HepG2 (cell line): Measurements from ENCODE around the gene WDR43. TPM values are rescaled to one million over a fixed set of nuclear protein-coding genes. Genes with fewer than 3 reads are reported as not detected.

Experiments
- GABPB1 ChIP-seq: IDR thresholded peaks from 2 replicates; pipeline ENCODE4 v1.6.1; 2016; ENCODE audit warnings: mild to moderate bottlenecking, missing genetic modification reagents, moderate library complexity, missing compliant biosample characterization
- ISX ChIP-seq: sonication (generic); formaldehyde crosslinking; conservative IDR thresholded peaks from 2 replicates; pipeline ENCODE4 v1.5.0; 2020; ENCODE audit warnings: missing genetic modification reagents
- KLF13 ChIP-seq: sonication (generic); formaldehyde crosslinking; IDR thresholded peaks from 2 replicates; pipeline ENCODE4 v1.4.0; 2020; ENCODE audit warnings: mild to moderate bottlenecking, missing genetic modification reagents
- NCOA2 ChIP-seq: sonication (generic); formaldehyde crosslinking; IDR thresholded peaks from 2 replicates; pipeline ENCODE4 v1.8.0; 2022; ENCODE audit warnings: inconsistent platforms
- POLR2G ChIP-seq: fragments of 200-400 bp; formaldehyde crosslinking; IDR thresholded peaks from 2 replicates; pipeline ENCODE4 v1.6.1; 2018; ENCODE audit warnings: mild to moderate bottlenecking, low read depth, low read length, moderate library complexity
- SRSF9 ChIP-seq: fragments of 200-400 bp; formaldehyde crosslinking; IDR thresholded peaks from 2 replicates; pipeline ENCODE4 v1.6.1; 2018; ENCODE audit warnings: borderline replicate concordance, mild to moderate bottlenecking, low read depth, low read length; ENCODE audit not compliant: insufficient read depth, poor library complexity, severe bottlenecking
- SUZ12 ChIP-seq: fragments of 150-350 bp; IDR thresholded peaks from 2 replicates; pipeline ENCODE4 v1.6.1; 2014; ENCODE audit warnings: low read depth, low read length
- TCF7 ChIP-seq: sonication (generic); IDR thresholded peaks from 2 replicates; pipeline ENCODE4 v1.6.1; 2016; ENCODE audit warnings: antibody characterized with exemption, low read depth
- ZNF136 ChIP-seq: sonication (generic); formaldehyde crosslinking; IDR thresholded peaks from 2 replicates; pipeline ENCODE4 v1.8.1; 2022; ENCODE audit warnings: low read depth, mild to moderate bottlenecking, moderate library complexity, missing genetic modification reagents
- ZNF430 ChIP-seq: sonication (generic); formaldehyde crosslinking; IDR thresholded peaks from 2 replicates; pipeline ENCODE4 v1.9.0; 2021; ENCODE audit warnings: mild to moderate bottlenecking, missing genetic modification reagents
- ZNF431 ChIP-seq: sonication (generic); formaldehyde crosslinking; IDR thresholded peaks from 2 replicates; pipeline ENCODE4 v1.9.0; 2022; ENCODE audit warnings: missing genetic modification reagents, low read depth, mild to moderate bottlenecking, borderline replicate concordance
- ZNF552 ChIP-seq: sonication (generic); formaldehyde crosslinking; IDR thresholded peaks from 2 replicates; pipeline ENCODE4 v1.9.0; 2022; ENCODE audit warnings: missing genetic modification reagents, mild to moderate bottlenecking, borderline replicate concordance
- ZNF839 ChIP-seq: sonication (generic); formaldehyde crosslinking; IDR thresholded peaks from 2 replicates; pipeline ENCODE4 v1.4.0; 2020; ENCODE audit warnings: missing genetic modification reagents, mild to moderate bottlenecking, borderline replicate concordance
- polyA plus RNA-seq, 8 experiments: library from polyadenylated mRNA; depleted of rRNA in 3 of 8; stranded (reverse) in 7 of 8; unstranded in 1 of 8; fragments of >200 nt; fragmentation: Illumina TruSeq in 4 of 8; extraction: Trizol in 4 of 8; gene quantifications; 2 replicates each; pipeline versions ENCODE4 v1.2.1 to v1.2.3, GENCODE V29; 2011 to 2016; ENCODE audit warnings: low read depth in 4 of 8, missing spikeins in 1 of 8, mixed read lengths in 1 of 8; ENCODE audit not compliant: insufficient read depth in 1 of 8
- total RNA-seq, 5 experiments: library from RNA; depleted of rRNA; stranded (reverse); fragments of >200 nt; fragmentation: Illumina TruSeq; extraction: Trizol; gene quantifications; 2 replicates each; pipeline ENCODE4 v1.2.3, GENCODE V29; 2016; ENCODE audit warnings: low read depth in 1 of 5
- TF ChIP-seq, protein P1 (sequence below): sonication (generic); formaldehyde crosslinking; IDR thresholded peaks from 2 replicates; pipeline ENCODE4 v1.5.0; 2020; ENCODE audit warnings: mild to moderate bottlenecking, missing genetic modification reagents, borderline replicate concordance
- TF ChIP-seq, protein P2 (sequence below): sonication (generic); formaldehyde crosslinking; IDR thresholded peaks from 2 replicates; pipeline ENCODE4 v1.8.0; 2022; ENCODE audit warnings: missing genetic modification reagents, low read depth, mild to moderate bottlenecking, borderline replicate concordance
- TF ChIP-seq, protein P3 (sequence below): IDR thresholded peaks from 2 replicates; pipeline ENCODE4 v1.6.1; 2018; ENCODE audit warnings: missing genetic modification reagents
- TF ChIP-seq, protein P4 (sequence below): sonication (generic); formaldehyde crosslinking; IDR thresholded peaks from 2 replicates; pipeline ENCODE4 v1.8.0; 2022; ENCODE audit warnings: mild to moderate bottlenecking, missing genetic modification reagents, moderate library complexity

WDR43 gene
- total and polyA plus RNA-seq, 2 of the 13 experiments (the other 11 are each of a cell fraction or from before 2014, with no cell fraction given): 121 to 167 TPM

DNA sequence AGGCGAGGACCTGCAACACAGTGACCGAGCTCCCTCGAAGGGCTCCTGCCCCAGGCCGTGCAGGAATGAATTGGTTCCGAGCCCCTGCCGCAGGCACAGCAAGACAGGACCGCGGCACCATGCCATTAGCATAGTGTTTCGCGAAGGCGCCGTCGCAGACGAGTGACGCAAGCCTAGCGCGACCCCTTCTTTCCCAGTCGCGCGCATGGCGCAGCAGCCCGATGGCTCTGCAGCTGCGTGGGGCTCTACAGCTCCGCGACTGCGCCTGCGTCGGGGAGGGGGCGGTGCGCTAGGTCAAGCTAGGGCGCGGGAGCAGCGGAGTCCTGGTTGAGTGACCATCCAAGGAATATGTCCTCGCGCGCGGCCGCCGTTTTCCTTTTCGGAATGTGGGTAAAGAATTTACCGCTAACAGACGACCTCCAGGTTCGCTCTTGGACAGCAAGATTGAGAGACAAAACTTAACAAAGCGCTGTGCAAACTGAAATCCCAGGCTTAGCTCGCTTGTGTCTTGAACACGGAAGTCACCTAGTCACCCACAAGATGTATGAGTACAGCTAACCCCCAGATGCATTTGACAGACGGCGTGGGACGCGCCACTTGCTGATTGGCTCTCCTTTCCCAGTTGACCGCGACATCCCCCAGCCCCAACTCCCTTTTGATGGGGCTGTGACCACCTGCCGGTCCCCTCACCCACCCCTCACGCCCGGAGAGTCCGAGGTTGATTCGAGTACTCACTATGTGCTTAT is 24.1 kb upstream of the WDR43 start, which contains the start of gene TRMT61B (continued):
- TF ChIP-seq, protein P1, sequence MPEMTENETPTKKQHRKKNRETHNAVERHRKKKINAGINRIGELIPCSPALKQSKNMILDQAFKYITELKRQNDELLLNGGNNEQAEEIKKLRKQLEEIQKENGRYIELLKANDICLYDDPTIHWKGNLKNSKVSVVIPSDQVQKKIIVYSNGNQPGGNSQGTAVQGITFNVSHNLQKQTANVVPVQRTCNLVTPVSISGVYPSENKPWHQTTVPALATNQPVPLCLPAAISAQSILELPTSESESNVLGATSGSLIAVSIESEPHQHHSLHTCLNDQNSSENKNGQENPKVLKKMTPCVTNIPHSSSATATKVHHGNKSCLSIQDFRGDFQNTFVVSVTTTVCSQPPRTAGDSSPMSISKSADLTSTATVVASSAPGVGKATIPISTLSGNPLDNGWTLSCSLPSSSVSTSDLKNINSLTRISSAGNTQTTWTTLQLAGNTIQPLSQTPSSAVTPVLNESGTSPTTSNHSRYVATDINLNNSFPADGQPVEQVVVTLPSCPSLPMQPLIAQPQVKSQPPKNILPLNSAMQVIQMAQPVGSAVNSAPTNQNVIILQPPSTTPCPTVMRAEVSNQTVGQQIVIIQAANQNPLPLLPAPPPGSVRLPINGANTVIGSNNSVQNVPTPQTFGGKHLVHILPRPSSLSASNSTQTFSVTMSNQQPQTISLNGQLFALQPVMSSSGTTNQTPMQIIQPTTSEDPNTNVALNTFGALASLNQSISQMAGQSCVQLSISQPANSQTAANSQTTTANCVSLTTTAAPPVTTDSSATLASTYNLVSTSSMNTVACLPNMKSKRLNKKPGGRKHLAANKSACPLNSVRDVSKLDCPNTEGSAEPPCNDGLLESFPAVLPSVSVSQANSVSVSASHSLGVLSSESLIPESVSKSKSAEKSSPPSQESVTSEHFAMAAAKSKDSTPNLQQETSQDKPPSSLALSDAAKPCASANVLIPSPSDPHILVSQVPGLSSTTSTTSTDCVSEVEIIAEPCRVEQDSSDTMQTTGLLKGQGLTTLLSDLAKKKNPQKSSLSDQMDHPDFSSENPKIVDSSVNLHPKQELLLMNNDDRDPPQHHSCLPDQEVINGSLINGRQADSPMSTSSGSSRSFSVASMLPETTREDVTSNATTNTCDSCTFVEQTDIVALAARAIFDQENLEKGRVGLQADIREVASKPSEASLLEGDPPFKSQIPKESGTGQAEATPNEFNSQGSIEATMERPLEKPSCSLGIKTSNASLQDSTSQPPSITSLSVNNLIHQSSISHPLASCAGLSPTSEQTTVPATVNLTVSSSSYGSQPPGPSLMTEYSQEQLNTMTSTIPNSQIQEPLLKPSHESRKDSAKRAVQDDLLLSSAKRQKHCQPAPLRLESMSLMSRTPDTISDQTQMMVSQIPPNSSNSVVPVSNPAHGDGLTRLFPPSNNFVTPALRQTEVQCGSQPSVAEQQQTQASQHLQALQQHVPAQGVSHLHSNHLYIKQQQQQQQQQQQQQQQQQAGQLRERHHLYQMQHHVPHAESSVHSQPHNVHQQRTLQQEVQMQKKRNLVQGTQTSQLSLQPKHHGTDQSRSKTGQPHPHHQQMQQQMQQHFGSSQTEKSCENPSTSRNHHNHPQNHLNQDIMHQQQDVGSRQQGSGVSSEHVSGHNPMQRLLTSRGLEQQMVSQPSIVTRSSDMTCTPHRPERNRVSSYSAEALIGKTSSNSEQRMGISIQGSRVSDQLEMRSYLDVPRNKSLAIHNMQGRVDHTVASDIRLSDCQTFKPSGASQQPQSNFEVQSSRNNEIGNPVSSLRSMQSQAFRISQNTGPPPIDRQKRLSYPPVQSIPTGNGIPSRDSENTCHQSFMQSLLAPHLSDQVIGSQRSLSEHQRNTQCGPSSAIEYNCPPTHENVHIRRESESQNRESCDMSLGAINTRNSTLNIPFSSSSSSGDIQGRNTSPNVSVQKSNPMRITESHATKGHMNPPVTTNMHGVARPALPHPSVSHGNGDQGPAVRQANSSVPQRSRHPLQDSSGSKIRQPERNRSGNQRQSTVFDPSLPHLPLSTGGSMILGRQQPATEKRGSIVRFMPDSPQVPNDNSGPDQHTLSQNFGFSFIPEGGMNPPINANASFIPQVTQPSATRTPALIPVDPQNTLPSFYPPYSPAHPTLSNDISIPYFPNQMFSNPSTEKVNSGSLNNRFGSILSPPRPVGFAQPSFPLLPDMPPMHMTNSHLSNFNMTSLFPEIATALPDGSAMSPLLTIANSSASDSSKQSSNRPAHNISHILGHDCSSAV (CRISPR knock-in tag): no peak
- TF ChIP-seq ZNF839 (peak; percentile 94; the same call in 1 of the 2 replicates), TCF7 (no peak), KLF13 (CRISPR knock-in tag) (peak; percentile 86; the same call in 1 of the 2 replicates), ZNF136 (CRISPR knock-in tag) (peak; percentile 96), GABPB1 (CRISPR knock-in tag) (peak; percentile 92), ZNF431 (CRISPR knock-in tag) (peak; percentile 96), ISX (CRISPR knock-in tag) (0 out of 2 replicates have a peak, but pooled peaks have one; percentile 38), SUZ12 (no peak), ZNF552 (CRISPR knock-in tag) (peak; percentile 69; the same call in 1 of the 2 replicates), SRSF9 (no peak), POLR2G (peak; percentile 95), NCOA2 (CRISPR knock-in tag) (peak; percentile 84), ZNF430 (CRISPR knock-in tag) (peak; percentile 98)
- TF ChIP-seq, protein P2, sequence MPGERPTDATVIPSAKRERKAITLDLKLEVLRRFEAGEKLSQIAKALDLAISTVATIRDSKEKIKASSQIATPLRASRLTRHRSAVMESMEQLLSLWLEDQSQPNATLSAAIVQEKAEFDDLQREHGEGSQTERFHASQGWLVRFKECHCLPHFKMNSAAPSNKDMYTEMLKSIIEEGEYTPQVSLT (CRISPR knock-in tag): no peak; the same call in 1 of the 2 replicates
- TF ChIP-seq, protein P3, sequence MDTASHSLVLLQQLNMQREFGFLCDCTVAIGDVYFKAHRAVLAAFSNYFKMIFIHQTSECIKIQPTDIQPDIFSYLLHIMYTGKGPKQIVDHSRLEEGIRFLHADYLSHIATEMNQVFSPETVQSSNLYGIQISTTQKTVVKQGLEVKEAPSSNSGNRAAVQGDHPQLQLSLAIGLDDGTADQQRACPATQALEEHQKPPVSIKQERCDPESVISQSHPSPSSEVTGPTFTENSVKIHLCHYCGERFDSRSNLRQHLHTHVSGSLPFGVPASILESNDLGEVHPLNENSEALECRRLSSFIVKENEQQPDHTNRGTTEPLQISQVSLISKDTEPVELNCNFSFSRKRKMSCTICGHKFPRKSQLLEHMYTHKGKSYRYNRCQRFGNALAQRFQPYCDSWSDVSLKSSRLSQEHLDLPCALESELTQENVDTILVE: peak; percentile 89
- TF ChIP-seq, protein P4, sequence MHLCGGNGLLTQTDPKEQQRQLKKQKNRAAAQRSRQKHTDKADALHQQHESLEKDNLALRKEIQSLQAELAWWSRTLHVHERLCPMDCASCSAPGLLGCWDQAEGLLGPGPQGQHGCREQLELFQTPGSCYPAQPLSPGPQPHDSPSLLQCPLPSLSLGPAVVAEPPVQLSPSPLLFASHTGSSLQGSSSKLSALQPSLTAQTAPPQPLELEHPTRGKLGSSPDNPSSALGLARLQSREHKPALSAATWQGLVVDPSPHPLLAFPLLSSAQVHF (CRISPR knock-in tag): peak; percentile 88; the same call in 1 of the 2 replicates
